GM18858 (cell line): ENCODE results near the gene TNFAIP8.
A peak's percentile ranks its signal among the peaks of the same experiment; 100 is the strongest.

Experiments
- ATAC-seq: cut with Tn5 transposase; IDR thresholded peaks from one replicate; pipeline ENCODE4 v1.9.1; 2021; ENCODE audit not compliant: unreplicated experiment

Gene TNFAIP8

DNA sequence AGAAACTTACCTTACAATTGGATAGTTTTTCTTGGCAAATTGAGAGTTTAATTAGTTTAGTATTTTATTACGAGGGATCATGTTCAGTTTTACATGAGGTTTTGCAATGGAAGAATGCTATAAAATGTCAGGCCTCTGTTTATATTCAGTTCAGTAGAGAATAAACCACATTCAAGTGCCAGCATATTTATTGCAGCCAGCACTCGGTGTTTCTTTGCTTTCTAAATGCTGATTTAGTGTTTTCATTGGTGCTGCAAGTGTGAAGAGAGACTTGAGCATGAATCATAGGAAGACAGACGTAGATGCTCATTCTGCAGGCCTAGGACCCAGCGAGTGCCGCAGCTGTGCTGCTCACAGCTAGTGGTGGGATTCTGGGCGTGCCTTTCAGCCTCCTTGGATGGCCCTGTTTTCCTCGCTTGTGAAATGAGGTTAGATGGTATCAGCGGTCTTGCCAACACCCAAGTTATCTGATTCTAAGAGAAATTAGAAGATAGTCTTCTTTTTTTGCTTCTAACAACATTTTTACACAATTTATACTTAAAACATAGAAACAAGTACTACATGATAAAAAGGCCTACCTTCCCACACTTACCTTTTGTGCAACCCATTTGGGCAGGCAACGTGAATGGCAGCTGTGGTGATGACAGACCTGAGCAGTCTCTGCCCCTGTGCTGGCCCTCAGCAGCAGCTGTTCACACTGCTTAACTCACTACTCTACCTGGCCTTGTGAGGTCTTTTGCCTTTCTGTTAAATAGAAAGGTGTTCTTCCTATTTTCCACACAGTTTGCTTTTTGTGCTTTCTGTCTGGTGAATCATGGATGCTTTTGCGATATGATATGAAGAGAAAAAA, 26.8 kb upstream of the TNFAIP8 start:
- no peak for ATAC-seq

GRCh38 chr5:119329666-119330065, 26.2 kb upstream of the TNFAIP8 start:
- ATAC-seq, result no peak

- no peak for ATAC-seq
Observed at GRCh38 chr5:119330367-119331183, 25.2 kb upstream of the TNFAIP8 start.

- no peak for ATAC-seq
Observed at GRCh38 chr5:119331566-119332095, 24.2 kb upstream of the TNFAIP8 start.

- ATAC-seq, result no peak
Observed at GRCh38 chr5:119332208-119332607, 23.6 kb upstream of the TNFAIP8 start.

DNA sequence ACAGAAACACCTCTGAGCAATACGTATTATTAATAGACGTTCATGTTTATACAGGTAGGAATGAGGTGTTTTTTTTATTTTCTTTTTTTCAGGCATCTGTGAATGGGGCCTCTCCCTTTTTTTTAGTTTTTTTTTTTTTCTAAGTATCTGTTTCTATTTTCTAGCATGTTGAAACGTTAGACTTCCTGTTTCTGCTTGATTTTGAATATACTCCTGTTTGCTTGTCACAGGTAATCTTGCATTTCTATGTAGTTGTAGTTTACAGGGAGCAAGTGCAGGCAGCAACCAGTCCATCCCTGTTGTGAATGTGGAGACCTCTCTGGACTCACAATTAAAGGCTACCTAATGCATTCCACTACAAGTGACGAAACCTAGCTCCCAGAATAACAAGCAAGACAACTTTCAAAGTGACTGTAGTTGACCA, 22.8 kb upstream of the TNFAIP8 start:
- peak; percentile 31 for ATAC-seq

DNA sequence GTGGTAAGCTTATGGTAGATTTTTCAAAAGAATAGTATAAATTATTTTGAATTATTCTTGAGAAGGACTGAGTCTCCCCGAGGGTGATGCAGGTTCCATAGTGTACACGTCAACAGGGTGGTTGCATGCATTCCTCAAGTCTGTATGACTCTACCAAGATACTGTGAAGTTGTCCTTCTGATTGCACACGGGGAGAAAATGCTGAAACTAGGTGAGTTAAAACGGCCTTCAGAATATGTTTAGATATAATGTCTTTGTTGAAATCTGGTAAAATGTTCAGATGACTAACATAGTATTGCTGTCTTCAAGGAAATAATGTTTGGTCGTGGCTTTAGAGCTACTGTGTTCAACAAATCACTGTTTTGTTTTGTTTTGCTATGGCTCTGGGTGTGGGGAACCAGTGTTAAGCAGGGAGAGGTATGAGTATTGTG, 22.4 kb upstream of the TNFAIP8 start:
- peak; percentile 17 for ATAC-seq

GRCh38 chr5:119335261-119335677, 20.6 kb upstream of the TNFAIP8 start:
- ATAC-seq, result no peak

DNA sequence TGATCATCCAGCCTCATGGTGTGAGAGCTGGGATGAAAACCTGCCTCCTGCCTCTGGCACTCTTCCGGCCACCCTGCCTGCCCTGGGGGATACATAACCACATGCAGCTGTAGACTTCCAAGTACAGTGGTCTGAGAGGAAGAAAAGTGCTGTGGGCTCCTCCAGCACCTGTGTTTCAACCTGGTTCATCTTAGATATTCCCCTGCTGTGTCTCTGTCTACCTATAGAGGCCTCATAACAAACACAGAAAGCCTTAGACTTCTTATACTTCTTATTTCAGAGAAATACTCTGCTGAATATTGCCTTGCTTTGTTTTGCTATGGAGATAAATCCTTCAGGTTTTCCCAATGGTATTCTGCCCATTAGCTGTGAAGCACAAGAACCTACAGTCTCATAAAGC, 19.6 kb upstream of the TNFAIP8 start:
- ATAC-seq, result no peak

- ATAC-seq, result no peak
Observed at GRCh38 chr5:119336845-119337580, 18.8 kb upstream of the TNFAIP8 start.

DNA sequence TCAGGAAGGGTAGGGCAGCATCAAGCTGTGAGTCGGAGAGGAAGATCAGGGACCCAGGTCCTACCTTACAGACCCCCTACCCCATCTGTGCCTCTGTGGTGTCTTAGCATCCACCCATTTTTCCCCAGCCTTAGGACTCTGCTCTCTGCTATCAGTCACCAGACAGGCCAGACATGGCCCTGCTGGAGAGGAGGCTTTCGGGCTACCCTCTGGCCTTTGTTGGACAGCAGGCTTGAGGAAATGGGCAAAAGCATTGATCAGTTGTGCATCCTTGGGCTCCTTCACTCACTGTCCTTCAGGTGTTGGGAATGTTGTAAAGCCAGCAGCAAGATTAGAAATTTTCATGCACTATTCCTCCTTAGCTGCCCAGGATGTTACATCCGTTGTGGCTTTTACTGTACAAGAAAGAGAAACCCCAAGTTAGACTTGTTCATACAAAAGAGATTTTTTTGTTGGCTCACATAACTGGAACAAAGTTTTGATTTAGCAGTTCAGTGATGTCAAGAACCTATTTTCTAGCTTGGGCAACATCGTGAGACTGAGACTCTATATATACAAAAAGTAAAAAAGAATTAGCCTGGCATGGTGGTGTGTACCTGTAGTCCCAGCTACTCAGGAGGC, 17.4 kb upstream of the TNFAIP8 start:
- no peak for ATAC-seq

DNA sequence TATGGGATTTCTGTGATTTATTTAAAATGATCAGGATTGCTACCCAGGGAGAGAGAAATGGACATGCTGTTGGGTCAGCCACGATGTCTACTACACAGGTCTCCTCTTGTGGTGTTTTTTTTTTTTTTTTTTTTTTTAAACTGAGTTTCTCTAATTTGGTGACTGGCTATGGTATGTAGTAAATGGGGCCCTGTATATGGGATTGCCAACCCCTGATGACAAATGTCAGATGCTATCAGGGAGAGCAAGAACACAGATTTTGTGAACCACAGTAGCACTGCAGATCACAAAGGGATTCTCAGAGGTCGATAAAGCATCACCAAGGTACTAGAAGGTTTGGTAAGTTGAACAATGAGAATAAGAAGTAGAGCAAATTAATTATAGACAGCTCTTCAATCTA, 16.5 kb upstream of the TNFAIP8 start:
- ATAC-seq, result no peak

DNA sequence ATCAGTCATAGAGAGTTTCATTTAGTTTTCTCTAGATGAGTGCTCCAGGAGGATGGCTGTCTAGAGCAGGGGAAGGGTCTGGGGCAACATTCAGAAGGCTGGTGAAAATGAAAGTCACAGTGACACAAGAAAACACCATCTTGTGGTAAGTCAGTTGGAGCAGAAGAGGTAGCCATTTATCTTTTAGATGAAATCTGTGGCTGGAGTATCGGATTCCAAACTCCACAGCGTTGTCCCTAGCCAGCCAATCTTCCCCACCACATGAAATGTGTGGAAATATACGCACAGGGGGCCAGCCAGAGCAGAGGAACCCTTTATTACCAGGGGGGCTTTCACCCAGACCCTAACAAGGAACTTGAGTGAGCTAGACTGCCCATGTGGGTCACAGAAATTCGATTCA, 15.9 kb upstream of the TNFAIP8 start:
- ATAC-seq, result no peak

DNA sequence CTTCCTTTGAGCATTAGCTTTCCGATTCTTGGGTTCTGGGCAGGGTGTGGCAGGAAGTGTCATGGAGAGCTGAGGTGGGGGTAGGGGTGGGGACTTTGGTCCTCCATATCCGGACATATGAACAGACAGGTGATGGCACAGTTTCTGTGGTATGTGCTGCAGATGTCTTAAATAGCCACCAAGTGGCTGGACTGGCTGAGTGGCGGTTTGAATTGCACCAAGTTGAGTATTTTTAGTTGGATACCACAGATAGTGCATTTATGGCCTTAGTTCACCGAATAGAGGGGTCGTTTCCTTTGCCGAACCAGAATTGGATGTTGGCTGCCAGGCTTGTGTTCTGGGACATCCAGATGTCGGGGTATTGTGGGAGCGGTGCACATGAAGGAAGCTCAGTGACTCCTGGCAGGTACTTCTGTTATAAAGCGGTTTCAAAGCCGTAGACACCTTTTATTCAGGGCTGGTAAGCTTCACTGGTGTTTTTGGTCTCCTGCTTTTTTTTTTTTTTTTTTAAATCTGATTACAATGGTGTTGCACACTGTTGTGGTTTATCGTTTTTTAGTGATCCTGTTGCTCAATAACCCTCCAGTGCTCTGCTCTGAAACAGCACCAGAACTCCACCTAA, 15.1 kb upstream of the TNFAIP8 start:
- ATAC-seq, result peak; percentile 45

DNA sequence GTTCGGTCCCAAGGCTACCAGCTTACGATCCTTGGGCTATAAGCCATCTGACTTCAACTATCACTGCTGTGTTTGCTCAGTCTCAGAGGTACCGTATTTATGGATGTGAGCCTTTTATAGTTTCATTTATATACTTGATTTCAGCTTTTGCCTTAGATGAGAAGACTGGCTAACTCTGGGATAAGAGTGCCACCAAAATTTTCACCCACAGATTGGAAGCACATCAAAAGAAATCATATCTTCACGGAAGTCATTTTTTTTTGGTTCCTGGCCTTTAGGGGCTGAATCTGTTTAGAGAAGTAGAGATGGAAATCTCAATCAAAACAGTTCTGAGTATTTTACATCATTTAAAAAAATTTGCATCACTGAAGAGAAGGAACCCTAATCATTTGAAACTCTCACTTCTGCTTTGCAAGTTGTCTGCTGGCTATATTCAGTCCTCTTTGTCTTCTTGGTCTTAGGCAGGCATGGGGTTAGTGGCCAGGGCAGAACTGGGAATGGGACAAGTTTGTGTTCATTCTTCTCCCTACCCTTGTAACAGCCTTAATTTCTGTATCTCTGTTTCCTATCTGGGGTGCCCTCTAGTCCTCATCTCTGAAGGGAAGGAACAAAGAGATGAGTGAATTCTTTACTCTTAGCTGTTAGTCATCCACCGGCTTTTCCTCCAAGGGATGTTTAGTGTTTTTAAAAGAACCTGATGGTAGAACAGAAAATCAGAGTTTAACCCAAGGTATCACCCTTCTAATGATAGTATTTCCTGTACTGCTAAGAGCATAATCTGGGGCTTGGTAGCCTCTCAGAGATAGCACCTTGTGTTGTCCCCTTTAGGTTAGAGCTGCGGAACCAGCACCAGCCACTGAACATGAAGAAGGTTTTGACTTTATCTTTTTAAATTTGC, 14.1 kb upstream of the TNFAIP8 start:
- ATAC-seq, result peak; percentile 40

DNA sequence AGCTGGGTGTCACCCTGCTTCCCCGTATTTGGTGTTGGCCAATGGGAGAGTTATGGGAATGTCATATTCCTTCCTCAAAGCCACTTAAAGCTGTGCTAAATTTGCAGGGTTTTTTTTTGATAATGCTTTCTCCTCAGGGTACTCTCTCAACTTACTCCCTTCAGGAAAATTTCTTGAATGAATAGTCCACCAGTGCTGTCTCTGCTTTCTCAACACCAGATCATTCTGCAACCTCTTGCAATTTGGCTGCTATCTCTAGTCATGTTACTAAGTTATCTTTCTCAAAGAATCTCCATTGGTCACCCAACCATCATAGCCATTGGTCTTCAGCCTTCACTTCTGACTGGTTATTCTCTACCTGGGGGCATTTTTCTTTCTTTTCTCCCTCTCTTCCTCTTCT, 13.4 kb upstream of the TNFAIP8 start:
- ATAC-seq, result no peak

DNA sequence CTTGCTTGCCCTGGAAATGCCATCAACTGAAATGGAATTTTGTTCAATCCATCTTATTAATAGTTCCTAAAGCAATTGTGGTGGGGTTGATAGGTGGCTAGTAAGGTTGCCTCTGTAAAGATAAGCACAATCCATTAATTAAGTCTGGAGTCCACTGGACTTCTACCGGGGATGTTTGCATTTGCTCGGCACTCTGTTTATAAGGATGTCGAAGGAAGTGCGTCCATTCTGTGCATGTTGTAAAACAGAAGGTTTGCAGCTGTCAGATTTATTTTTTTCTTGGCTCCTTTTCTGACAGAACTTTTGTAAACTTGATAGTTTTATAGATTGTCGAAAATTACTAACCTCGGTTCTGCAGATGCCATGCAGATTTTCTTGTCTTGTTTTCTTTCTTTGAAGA, 12.8 kb upstream of the TNFAIP8 start:
- no peak for ATAC-seq

DNA sequence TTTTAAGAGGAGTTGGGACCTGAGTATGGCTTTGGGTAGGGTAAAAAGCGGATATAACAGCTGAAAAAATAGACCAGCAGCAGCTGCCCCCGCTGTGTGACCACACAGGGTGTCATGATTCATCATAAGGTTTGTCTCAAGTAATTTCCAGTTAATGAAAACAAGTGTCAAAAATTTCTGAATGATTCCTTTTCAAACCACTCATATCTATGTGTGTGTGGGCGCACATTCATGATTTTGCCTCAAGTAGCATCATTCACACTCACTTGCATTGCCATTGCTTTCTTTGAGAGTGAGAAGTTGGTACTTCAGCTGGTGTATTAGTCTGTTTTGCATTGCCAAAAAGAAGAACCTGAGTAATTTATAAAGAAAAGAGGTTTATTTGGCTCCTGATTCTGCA, 12.1 kb upstream of the TNFAIP8 start:
- ATAC-seq, result peak; percentile 20

- ATAC-seq, result no peak
Observed at GRCh38 chr5:119344231-119344630, 11.6 kb upstream of the TNFAIP8 start.
